HL-60/S4 (cell line): ENCODE measurements around the gene XRRA1.
"Not testable (repeated sequence)": the region's sequence is repeated elsewhere in the genome, so short reads cannot be mapped to it uniquely, and the experiment has no call there.

Experiments
- in situ Hi-C: fragments of 300-500 bp; cut with MboI; formaldehyde crosslinking; loops from 2 replicates; pipeline ENCODE4 v1.14.3; 2022; ENCODE audit warnings: low sequenced_read_pairs

XRRA1 gene

DNA sequence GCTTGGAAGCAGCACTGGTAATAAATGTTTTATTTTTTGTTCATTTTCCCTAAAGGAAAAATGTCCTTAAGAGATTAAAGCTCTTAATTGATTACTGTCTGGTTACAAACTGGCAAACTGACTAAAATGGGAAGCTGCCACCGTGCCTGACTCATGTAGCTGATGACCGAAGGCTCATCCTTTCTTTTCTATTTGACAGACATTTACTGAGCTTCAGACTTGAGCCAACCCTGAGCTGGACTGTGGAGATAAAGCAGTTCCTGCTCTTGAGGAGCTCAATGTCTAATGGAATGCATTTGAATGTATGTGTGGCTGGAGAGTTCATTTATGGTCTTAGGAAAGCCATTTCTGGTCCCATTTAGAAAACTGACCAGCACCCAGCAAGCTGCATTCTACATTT, 108.9 kb downstream of the XRRA1 start:
- in situ Hi-C loops: no loop called here

DNA sequence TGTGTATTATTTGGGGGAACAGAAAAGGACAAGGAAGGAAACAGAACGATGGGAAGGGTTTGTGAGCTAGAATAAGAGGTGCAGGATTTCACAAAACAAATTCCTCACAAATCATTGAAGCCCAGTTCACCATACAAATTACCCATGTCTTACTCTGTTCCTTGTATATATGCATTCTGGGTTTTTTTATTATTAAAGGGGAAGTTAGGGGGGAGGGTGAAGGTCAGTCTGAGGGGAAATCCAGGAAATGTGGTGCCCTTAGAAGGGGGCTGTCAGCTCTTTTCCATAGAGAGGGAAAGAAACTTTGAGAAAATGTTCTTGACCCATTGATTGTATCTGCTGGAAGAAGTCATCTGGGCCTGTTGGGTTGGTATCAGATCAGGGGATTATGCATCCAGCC, 109.4 kb downstream of the XRRA1 start:
- in situ Hi-C loops: no loop called here

DNA sequence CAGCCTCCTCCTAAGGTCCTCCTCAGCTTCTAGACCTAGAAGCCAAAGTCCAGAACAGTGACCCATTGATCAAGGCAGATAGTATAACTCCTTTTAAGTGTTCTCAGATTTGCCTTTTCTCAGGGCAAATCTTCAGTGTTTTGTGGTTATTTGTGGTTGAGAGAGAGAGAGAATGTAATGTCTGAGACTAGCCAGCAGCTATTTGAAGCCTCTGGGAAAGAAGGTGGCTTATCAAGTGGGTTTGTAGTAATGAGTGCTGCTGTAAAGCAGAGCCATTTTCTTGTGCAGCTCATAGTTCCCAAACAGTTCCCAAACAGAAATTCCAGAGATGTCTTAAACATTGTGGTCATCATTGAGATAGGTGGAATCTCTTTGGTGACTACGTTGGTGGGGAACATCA, 110.7 kb downstream of the XRRA1 start:
- in situ Hi-C loops: no loop called here

GRCh38 chr11:74837191-74837590, 111.7 kb downstream of the XRRA1 start:
- in situ Hi-C loops: no loop called here

GRCh38 chr11:74826901-74827300, 122.0 kb downstream of the XRRA1 start:
- in situ Hi-C loops: no loop called here

DNA sequence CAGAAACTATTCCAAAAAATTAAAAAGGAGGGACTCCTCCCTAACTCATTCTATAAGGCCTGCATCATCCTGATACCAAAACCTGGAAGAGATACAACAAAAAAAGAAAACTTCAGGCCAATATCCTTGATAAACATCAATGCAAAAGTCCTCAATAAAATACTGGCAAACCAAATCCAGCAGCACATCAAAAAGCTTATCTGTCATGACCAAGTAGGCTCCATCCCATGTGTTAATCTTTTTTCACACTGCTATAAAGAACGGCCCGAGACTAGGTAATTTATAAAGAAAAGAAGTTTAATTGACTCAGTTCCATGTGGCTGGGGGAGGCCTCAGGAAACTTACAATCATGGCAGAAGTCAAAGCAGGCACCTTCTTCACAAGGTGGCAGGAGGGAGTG, 123.3 kb downstream of the XRRA1 start:
- in situ Hi-C loops: not testable (repeated sequence)

- in situ Hi-C loops: no loop called here
Measured at GRCh38 chr11:74824285-74824982, 124.5 kb downstream of the XRRA1 start.

GRCh38 chr11:74822170-74822569, 126.7 kb downstream of the XRRA1 start:
- in situ Hi-C loops: no loop called here

DNA sequence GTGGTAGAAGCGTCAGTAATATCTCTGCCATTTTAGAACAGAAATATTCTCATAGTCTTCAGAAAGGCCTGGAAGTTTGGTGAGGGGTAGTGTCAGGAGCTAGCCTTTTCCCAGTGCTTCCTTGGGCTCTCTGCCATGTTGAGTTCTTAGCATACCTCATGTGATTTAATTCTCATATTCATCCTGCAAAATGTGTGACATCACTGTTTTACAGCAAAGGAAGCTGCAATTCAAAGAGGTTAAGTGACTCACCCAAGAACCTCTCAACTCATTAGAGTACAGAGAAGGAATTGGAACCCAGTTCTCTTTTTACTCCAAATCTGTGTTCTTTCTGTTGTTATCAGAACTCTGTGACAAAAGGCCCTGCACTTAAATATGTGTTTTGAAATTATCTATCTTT, 128.1 kb downstream of the XRRA1 start:
- in situ Hi-C loops: no loop called here

DNA sequence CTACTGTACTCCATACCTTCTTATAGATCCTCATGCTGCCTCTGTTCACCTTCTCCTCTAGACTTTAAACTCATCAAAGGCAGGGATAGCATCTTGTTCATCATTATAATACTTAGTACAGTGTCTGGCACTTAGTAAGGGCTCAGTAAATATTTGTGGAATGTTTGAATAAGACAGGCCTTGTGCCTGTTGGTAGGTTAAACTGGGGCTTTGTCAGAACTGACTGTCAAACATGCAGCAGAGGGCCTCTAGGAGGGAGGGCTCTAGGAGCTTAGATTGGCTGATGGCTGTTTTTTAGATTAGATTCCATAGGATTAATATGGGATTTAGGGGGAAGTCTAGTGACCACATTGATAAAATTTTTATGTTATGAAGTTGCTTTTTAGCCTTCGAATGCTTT, 129.5 kb downstream of the XRRA1 start:
- in situ Hi-C loops: no loop called here

GRCh38 chr11:74818283-74818946, 130.5 kb downstream of the XRRA1 start:
- in situ Hi-C loops: no loop called here

GRCh38 chr11:74816664-74817063, 132.2 kb downstream of the XRRA1 start:
- in situ Hi-C loops: no loop called here

- in situ Hi-C loops: no loop called here
Measured at GRCh38 chr11:74815966-74816365, 132.9 kb downstream of the XRRA1 start.

DNA sequence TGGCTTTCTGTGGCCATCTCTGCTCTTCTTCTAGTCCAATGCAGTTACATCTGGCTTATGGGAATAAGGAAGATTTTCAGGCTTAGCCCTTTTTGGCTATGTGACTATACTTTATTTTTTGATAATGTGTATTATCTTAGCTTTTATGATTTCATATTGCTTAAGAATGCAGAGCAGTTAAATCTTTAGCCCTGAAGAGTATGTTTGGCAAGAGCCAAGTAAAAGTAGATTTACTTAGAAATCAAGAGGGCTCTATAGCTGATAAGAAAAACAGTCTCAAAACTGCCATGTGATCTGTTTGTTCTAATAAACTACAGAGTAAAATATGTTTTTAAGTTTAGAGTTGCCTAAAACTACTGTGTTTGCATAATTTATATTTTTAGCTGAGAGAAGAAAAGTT, 139.1 kb downstream of the XRRA1 start:
- in situ Hi-C loops: no loop called here

DNA sequence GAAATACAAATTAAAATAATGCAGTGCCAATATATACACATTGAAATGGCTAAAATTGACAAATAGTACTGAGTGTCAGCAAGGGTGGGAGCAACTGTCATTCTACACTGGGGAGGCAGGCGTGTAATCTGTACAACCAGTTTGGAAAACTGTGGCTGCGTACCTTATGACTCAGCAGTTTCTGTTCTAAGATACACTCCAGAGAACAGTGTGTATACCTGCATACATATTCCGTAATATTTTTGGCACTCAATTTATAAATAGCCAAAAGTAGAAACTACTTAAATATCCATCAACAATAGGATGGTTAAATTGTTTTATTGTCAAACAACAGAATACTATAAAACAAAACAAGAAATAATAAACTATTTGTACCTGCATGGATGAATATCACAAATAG, 142.6 kb downstream of the XRRA1 start:
- in situ Hi-C loops: no loop called here

- in situ Hi-C loops: no loop called here
Measured at GRCh38 chr11:74791333-74792100, 157.4 kb downstream of the XRRA1 start.
